Activated T-helper 1 cell treated with anti-CD3 and anti-CD28 coated beads, Interleukin-12 subunit alpha, Interleukin-12 subunit beta, Interleukin-2, Interleukin-4 antibody, amounts not matched to agents 30 ng/mL and 10 ng/mL and 1 ng/mL, durations not matched to agents 14 hours and 24 hours and 36 hours (primary cell): ENCODE data around the gene CLDN7. TPM values are rescaled to one million over a fixed set of nuclear protein-coding genes. Genes with fewer than 3 reads are reported as not detected.
A peak's percentile ranks its signal among the peaks of the same experiment; 100 is the strongest.

Experiments
- DNase-seq: peaks from one replicate; pipeline ENCODE4 v3.0.0; 2021; ENCODE audit warnings: low spot score
- H3K27ac Mint-ChIP-seq: one replicate; pipeline ENCODE4 v1.8.0; 2021; ENCODE audit warnings: mild to moderate bottlenecking, mixed read lengths
- H3K27me3 Mint-ChIP-seq: one replicate; pipeline ENCODE4 v1.8.0; 2022; ENCODE audit warnings: mild to moderate bottlenecking, moderate library complexity, mixed read lengths; ENCODE audit not compliant: insufficient read depth
- H3K36me3 Mint-ChIP-seq: one replicate; pipeline ENCODE4 v1.8.0; 2021; ENCODE audit warnings: low read depth, mixed read lengths
- H3K4me1 Mint-ChIP-seq: one replicate; pipeline ENCODE4 v1.8.0; 2021; ENCODE audit warnings: low read depth, mixed read lengths
- H3K4me3 Mint-ChIP-seq: one replicate; pipeline ENCODE4 v1.8.0; 2021; ENCODE audit warnings: mild to moderate bottlenecking, moderate library complexity, mixed read lengths
- H3K9me3 Mint-ChIP-seq: one replicate; pipeline ENCODE4 v1.8.0; 2021; ENCODE audit warnings: mixed read lengths
- intact Hi-C: fragments of 100-400 bp; cut with micrococcal nuclease; formaldehyde crosslinking; loops from one replicate; pipeline ENCODE4 v1.15.1; 2024
- total RNA-seq: library from RNA; stranded (reverse); gene quantifications from 2 replicates; pipeline ENCODE4 v1.2.3, GENCODE V29; 2022

Gene CLDN7
- total RNA-seq, 1 donor from 2014 or later = 0.60 TPM

GRCh38 chr17:7236808-7237207 is 25.5 kb downstream of the CLDN7 start:
- Mint-ChIP-seq H3K27ac (peak overlapping the region; percentile 92), H3K36me3 (peaks cover 37% of the 10 kb centered on the region), H3K4me3 (peak overlapping the region; percentile 97), H3K9me3 (no peaks in the 10 kb centered on the region), H3K4me1 (peaks cover 68% of the 10 kb centered on the region), H3K27me3 (no peaks in the 10 kb centered on the region)
- intact Hi-C loops = no loop called here
- DNase-seq = no peak

GRCh38 chr17:7235693-7236665 is 26.3 kb downstream of the CLDN7 start:
- H3K27me3 Mint-ChIP-seq = no peaks in the 10 kb centered on the region
- peaks cover 61% of the 10 kb centered on the region for H3K4me1 Mint-ChIP-seq
- intact Hi-C loops = no loop called here
- H3K36me3 Mint-ChIP-seq = peaks cover 36% of the 10 kb centered on the region
- H3K27ac Mint-ChIP-seq = peak overlapping the region; percentile 67
- DNase-seq = no peak
- peak overlapping the region; percentile 91 for H3K4me3 Mint-ChIP-seq
- H3K9me3 Mint-ChIP-seq = no peaks in the 10 kb centered on the region

GRCh38 chr17:7234083-7234951 is 28.0 kb downstream of the CLDN7 start, which contains the start of gene DVL2:
Gene DVL2 (minus strand): TSS chr17:7234517. CDS start chr17:7234262, 255 bp downstream.
- H3K36me3 Mint-ChIP-seq = peaks cover 35% of the 10 kb centered on the region
- peak; percentile 93 for DNase-seq
- peaks cover 46% of the 10 kb centered on the region for H3K4me1 Mint-ChIP-seq
- H3K9me3 Mint-ChIP-seq = no peaks in the 10 kb centered on the region
- intact Hi-C loops = loop anchor here (1.0 kb wide), 3 partner anchors 15 to 29 kb away; partner anchors contain the start of genes ACADVL and DLG4
- H3K27me3 Mint-ChIP-seq = no peaks in the 10 kb centered on the region
- H3K4me3 Mint-ChIP-seq = peak within 1 kb of the TSS; percentile 91
- peak within 1 kb of the TSS; percentile 92 for H3K27ac Mint-ChIP-seq

- H3K27me3 Mint-ChIP-seq = no peaks in the 10 kb centered on the region
- peaks cover 40% of the 10 kb centered on the region for H3K36me3 Mint-ChIP-seq
- DNase-seq = no peak
- H3K27ac Mint-ChIP-seq = peak overlapping the region; percentile 79
- H3K4me3 Mint-ChIP-seq = peak overlapping the region; percentile 91
- intact Hi-C loops = loop anchor here (1.0 kb wide), 3 partner anchors 14 to 28 kb away; partner anchors contain the start of genes ACADVL and DLG4
- no peaks in the 10 kb centered on the region for H3K9me3 Mint-ChIP-seq
- H3K4me1 Mint-ChIP-seq = peaks cover 46% of the 10 kb centered on the region
These were observed 28.6 kb downstream of the CLDN7 start for GRCh38 chr17:7233701-7234082.

GRCh38 chr17:7232114-7232513 is 30.2 kb downstream of the CLDN7 start:
- intact Hi-C loops = no loop called here
- peak overlapping the region; percentile 91 for H3K4me3 Mint-ChIP-seq
- H3K9me3 Mint-ChIP-seq = no peaks in the 10 kb centered on the region
- H3K4me1 Mint-ChIP-seq = peaks cover 48% of the 10 kb centered on the region
- H3K27ac Mint-ChIP-seq = no peak overlapping the region
- no peak for DNase-seq
- H3K27me3 Mint-ChIP-seq = no peaks in the 10 kb centered on the region
- peaks cover 48% of the 10 kb centered on the region for H3K36me3 Mint-ChIP-seq

- Mint-ChIP-seq H3K27me3 (no peaks in the 10 kb centered on the region), H3K9me3 (no peaks in the 10 kb centered on the region), H3K36me3 (peaks cover 33% of the 10 kb centered on the region), H3K27ac (no peak overlapping the region), H3K4me3 (no peak overlapping the region), H3K4me1 (peaks cover 25% of the 10 kb centered on the region)
- no peak for DNase-seq
- intact Hi-C loops = no loop called here
These were observed 32.8 kb downstream of the CLDN7 start for GRCh38 chr17:7229504-7229903.

GRCh38 chr17:7228920-7229319 is 33.4 kb downstream of the CLDN7 start:
- no peaks in the 10 kb centered on the region for H3K9me3 Mint-ChIP-seq
- H3K27ac Mint-ChIP-seq = no peak overlapping the region
- H3K4me1 Mint-ChIP-seq = peaks cover 23% of the 10 kb centered on the region
- no peak for DNase-seq
- H3K4me3 Mint-ChIP-seq = no peak overlapping the region
- no peaks in the 10 kb centered on the region for H3K27me3 Mint-ChIP-seq
- intact Hi-C loops = no loop called here
- H3K36me3 Mint-ChIP-seq = peaks cover 35% of the 10 kb centered on the region

- H3K36me3 Mint-ChIP-seq = peaks cover 38% of the 10 kb centered on the region
- H3K27me3 Mint-ChIP-seq = no peaks in the 10 kb centered on the region
- no peaks in the 10 kb centered on the region for H3K9me3 Mint-ChIP-seq
- no peak overlapping the region for H3K27ac Mint-ChIP-seq
- no peak for DNase-seq
- no peak overlapping the region for H3K4me3 Mint-ChIP-seq
- peaks cover 12% of the 10 kb centered on the region for H3K4me1 Mint-ChIP-seq
- intact Hi-C loops = no loop called here
These were observed 35.3 kb downstream of the CLDN7 start for GRCh38 chr17:7226721-7227710.

GRCh38 chr17:7225711-7226331 is 36.5 kb downstream of the CLDN7 start:
- Mint-ChIP-seq H3K9me3 (no peaks in the 10 kb centered on the region), H3K27me3 (no peaks in the 10 kb centered on the region), H3K27ac (no peak overlapping the region), H3K36me3 (peaks cover 40% of the 10 kb centered on the region), H3K4me1 (peaks cover 21% of the 10 kb centered on the region), H3K4me3 (no peak overlapping the region)
- DNase-seq = no peak
- intact Hi-C loops = no loop called here

- peaks cover 39% of the 10 kb centered on the region for H3K36me3 Mint-ChIP-seq
- H3K9me3 Mint-ChIP-seq = no peaks in the 10 kb centered on the region
- no peaks in the 10 kb centered on the region for H3K27me3 Mint-ChIP-seq
- intact Hi-C loops = no loop called here
- H3K27ac Mint-ChIP-seq = no peak overlapping the region
- H3K4me1 Mint-ChIP-seq = peaks cover 29% of the 10 kb centered on the region
- no peak for DNase-seq
- H3K4me3 Mint-ChIP-seq = no peak overlapping the region
These were observed 37.6 kb downstream of the CLDN7 start for GRCh38 chr17:7224661-7225111.

GRCh38 chr17:7224110-7224509 is 38.2 kb downstream of the CLDN7 start:
- DNase-seq = no peak
- no peaks in the 10 kb centered on the region for H3K9me3 Mint-ChIP-seq
- intact Hi-C loops = no loop called here
- H3K4me1 Mint-ChIP-seq = peaks cover 35% of the 10 kb centered on the region
- H3K27ac Mint-ChIP-seq = no peak overlapping the region
- peaks cover 36% of the 10 kb centered on the region for H3K36me3 Mint-ChIP-seq
- no peaks in the 10 kb centered on the region for H3K27me3 Mint-ChIP-seq
- no peak overlapping the region for H3K4me3 Mint-ChIP-seq
